ENCODE data around the gene C2orf49.

- TF ChIP-seq CTCF (IDR thresholded peaks at IDR 0.05; ENCODE audit: low read length) (no peak), EZH2phosphoT487 (IDR thresholded peaks at IDR 0.05; ENCODE audit: low read length) (no peak)
Measured at GRCh38 chr2:105390454-105390853, 53.1 kb downstream of the C2orf49 start.

All from MM.1S (cell line).